Measurements from ENCODE around the gene KIF20A. TPM values are rescaled to one million over a fixed set of nuclear protein-coding genes. Genes with fewer than 3 reads are reported as not detected.
"Not testable (repeated sequence)": the region's sequence is repeated elsewhere in the genome, so short reads cannot be mapped to it uniquely, and the experiment has no call there.

KIF20A gene
- total RNA-seq, 6 experiments from 2014 or later: 0.55 to 3.3 (median 1.1) TPM

DNA sequence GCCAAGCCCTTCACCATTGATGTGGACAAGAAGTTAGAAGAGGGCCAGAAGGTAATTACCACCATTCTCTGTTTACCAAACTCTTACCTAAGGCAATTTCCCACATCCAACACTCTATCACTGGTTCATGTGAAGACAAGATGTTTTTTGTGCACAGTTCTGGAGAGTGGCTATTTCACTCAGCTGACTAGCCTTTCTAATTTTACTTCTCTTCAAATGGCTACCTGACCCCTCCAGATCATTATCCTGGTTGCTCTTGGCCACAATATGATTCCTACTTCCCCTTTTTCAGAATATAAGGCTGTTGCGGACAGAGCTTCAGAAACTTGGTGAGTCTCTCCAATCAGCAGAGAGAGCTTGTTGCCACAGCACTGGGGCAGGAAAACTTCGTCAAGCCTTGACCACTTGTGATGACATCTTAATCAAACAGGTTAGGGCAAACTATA is 7.1 kb downstream of the KIF20A start:
- no peak overlapping the region for H3K27ac ChIP-seq
- peaks cover 0 to 36% (median 15%) of the 10 kb centered on the region in 4 donors for H3K36me3 ChIP-seq
- no peak for ATAC-seq
- H3K9me3 ChIP-seq: no peaks in the 10 kb centered on the region
- intact Hi-C loops (cut with DNase I): no loop called here
- no peak overlapping the region for H3K4me3 ChIP-seq
- H3K4me1 ChIP-seq: no peaks in the 10 kb centered on the region
- H3K27me3 ChIP-seq: no peaks in the 10 kb centered on the region
- WGBS (ENCODE audit: insufficient coverage, low coverage, low lambda C conversion rate, missing lambda C conversion rate): 61% methylated on average over 2 of the region's 2 CpGs
- TF ChIP-seq POLR2A (IDR thresholded peaks at IDR 0.05) (no peak), CTCF (IDR thresholded peaks at IDR 0.05) (no peak)
- DNase-seq: no peak

GRCh38 chr5:138188626-138189025 is 9.7 kb downstream of the KIF20A start:
- TF ChIP-seq CTCF (IDR thresholded peaks at IDR 0.05) (no peak), POLR2A (IDR thresholded peaks at IDR 0.05) (no peak)
- H3K4me3 ChIP-seq: no peak overlapping the region
- intact Hi-C loops (cut with DNase I): no loop called here

GRCh38 chr5:138192826-138193225 is 13.9 kb downstream of the KIF20A start:
- H3K36me3 ChIP-seq: peaks cover 0 to 67% (median 26%) of the 10 kb centered on the region in 4 donors
- H3K9me3 ChIP-seq: no peaks in the 10 kb centered on the region
- 97% methylated on average over 3 of the region's 3 CpGs for WGBS (ENCODE audit: insufficient coverage, low coverage, low lambda C conversion rate, missing lambda C conversion rate)
- ATAC-seq (no peak), DNase-seq (no peak)
- H3K4me3 ChIP-seq: no peak overlapping the region
- no peak overlapping the region for H3K27ac ChIP-seq
- no peaks in the 10 kb centered on the region for H3K4me1 ChIP-seq
- TF ChIP-seq POLR2A (IDR thresholded peaks at IDR 0.05): no peak
- TF ChIP-seq CTCF (IDR thresholded peaks at IDR 0.05): no peak
- intact Hi-C loops (cut with DNase I): no loop called here
- H3K27me3 ChIP-seq: no peaks in the 10 kb centered on the region

More at GRCh38 chr5:138188626-138189025, 9.7 kb downstream of the KIF20A start:
- Histone ChIP-seq H3K9me3 (no peaks in the 10 kb centered on the region), H3K36me3 (peaks cover 0 to 58% (median 25%) of the 10 kb centered on the region in 4 donors), H3K4me1 (no peaks in the 10 kb centered on the region), H3K27ac (no peak overlapping the region), H3K27me3 (no peaks in the 10 kb centered on the region)
- ATAC-seq (no peak), DNase-seq (no peak)
- 85% methylated on average over 3 of the region's 3 CpGs for WGBS (ENCODE audit: insufficient coverage, low coverage, low lambda C conversion rate, missing lambda C conversion rate)

GRCh38 chr5:138193859-138194258 is 14.9 kb downstream of the KIF20A start:
- peaks cover 0 to 67% (median 24%) of the 10 kb centered on the region in 4 donors for H3K36me3 ChIP-seq
- H3K27ac ChIP-seq; H3K4me3 ChIP-seq; H3K27me3 ChIP-seq; H3K9me3 ChIP-seq; ATAC-seq; H3K4me1 ChIP-seq; DNase-seq; intact Hi-C loops (cut with DNase I): not testable (repeated sequence)
- 91% methylated on average over 7 of the region's 8 CpGs for WGBS (ENCODE audit: insufficient coverage, low coverage, low lambda C conversion rate, missing lambda C conversion rate)

DNA sequence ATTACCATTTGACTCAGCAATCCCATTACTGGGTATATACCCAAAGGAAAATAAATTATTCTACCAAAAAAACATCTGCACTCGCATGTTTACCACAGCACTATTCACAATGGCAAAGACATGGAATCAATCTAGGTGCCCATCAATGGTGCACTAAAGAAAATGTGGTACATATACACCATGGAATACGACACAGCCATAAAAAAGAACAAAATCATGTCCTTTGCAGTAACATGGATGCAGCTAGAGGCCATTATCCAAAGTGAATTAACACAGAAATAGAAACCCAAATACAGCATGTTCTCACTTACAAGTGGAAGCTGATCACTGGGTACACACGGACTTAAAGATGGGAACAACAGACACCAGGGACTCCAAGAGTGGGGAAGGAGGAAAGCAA is 32.1 kb downstream of the KIF20A start:
- no peaks in the 10 kb centered on the region for H3K9me3 ChIP-seq
- DNase-seq: no peak
- TF ChIP-seq POLR2A (IDR thresholded peaks at IDR 0.05): no peak
- no peak for TF ChIP-seq CTCF (IDR thresholded peaks at IDR 0.05)
- peaks cover 0 to 13% (median 0%) of the 10 kb centered on the region in 4 donors for H3K4me1 ChIP-seq
- no peak overlapping the region for H3K4me3 ChIP-seq
- peaks cover 0 to 12% (median 0%) of the 10 kb centered on the region in 4 donors for H3K36me3 ChIP-seq
- no peaks in the 10 kb centered on the region for H3K27me3 ChIP-seq
- no peak for ATAC-seq
- no peak overlapping the region for H3K27ac ChIP-seq
- intact Hi-C loops (cut with DNase I): no loop called here
- whole genome bisulfite sequencing (ENCODE audit: insufficient coverage, low coverage, low lambda C conversion rate, missing lambda C conversion rate): 80% methylated on average over 3 of the region's 3 CpGs

Measured in right lobe of liver (tissue), 6 donors.